NCI-H510A (cell line): ENCODE measurements around the gene GSAP.

Experiments
- DNase-seq: peaks from one replicate; lab custom pipeline; 2025; lab: John Stamatoyannopoulos, UW

Gene GSAP

DNA sequence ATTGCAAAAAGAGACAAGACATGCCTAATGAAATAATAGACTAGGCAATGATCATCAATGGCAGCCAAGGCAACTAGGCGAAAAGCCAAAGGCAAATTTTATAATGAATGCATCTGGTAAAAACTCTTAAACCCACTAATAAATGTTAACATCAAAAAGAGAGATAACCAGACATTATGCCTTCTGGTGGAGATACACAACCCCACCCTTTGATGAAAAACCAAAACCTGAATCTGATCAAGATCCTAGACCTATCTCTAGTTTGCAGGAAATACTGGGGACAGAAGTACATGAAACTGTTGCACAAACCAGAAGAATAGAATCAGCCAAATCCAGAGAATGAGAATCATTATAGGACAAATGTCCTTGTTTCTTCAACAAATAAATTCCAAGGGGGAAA is 22.0 kb upstream of the GSAP start:
- DNase-seq: no peak

DNA sequence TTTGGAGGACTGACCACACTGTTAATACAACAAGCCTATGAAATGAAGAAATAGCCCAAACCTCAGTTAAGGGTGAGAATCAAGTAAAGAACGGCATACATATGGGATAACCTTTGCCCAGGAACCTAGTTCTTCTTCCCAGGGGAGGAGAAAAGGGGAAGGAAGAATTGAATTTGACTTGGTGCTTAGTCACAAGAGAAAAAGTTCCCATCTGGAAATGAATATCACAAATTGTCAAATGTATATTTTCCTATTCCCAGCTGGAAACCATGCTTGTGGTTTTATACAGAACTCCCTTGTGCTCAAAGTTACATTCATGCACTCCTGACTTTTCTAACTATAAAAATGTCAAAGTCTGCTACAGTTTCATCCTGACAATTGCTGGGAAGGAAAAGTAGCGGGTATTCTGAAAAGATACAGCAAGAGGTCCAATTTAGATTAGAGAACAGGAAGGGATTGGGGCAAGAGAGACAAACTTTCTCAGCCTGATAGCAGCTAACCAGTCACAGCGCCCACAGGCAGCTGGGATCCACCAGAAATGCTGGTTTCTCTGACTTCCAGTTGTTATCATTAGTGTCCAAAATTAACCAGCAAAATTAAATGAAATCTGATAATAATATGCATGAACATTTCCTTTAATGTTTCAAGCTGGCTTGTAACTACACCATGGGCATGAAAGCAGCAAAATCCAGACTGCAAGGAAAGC is 18.6 kb upstream of the GSAP start:
- no peak for DNase-seq

- DNase-seq: no peak
These were observed 17.8 kb upstream of the GSAP start for GRCh38 chr7:77433901-77434300.

- DNase-seq: no peak
These were observed 14.8 kb upstream of the GSAP start for GRCh38 chr7:77430927-77431326.

- peak; percentile 18 for DNase-seq
These were observed 12.7 kb upstream of the GSAP start for GRCh38 chr7:77428777-77429231.

GRCh38 chr7:77427996-77428603 is 12.0 kb upstream of the GSAP start:
- DNase-seq: no peak

DNA sequence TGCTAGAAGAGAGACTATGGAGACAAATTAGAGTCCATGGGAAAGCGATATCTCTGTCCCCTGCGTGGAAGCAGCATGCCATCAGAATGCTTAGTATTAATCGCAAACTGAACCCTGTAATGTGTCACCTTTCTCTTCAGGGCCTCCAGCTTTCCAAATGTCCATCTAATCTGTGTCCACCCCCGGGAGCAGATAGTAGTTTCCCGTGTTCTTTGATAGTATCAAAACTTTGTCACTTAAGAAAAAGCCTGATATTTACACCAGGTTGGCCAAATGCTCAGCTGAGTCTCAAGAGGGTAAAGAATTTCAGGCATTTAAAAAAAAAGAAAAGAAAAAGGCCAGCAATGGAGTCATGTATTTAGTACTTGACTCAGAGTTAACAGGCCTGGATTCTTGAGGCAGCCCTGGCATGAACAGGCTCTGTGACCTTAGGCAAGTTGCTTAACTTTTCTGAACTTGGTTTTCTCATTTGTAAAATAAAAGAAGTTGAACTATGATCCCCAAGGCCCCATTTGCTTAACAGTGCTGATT is 10.4 kb upstream of the GSAP start:
- DNase-seq: no peak

GRCh38 chr7:77426052-77426404 is 9.9 kb upstream of the GSAP start:
- DNase-seq: no peak

DNA sequence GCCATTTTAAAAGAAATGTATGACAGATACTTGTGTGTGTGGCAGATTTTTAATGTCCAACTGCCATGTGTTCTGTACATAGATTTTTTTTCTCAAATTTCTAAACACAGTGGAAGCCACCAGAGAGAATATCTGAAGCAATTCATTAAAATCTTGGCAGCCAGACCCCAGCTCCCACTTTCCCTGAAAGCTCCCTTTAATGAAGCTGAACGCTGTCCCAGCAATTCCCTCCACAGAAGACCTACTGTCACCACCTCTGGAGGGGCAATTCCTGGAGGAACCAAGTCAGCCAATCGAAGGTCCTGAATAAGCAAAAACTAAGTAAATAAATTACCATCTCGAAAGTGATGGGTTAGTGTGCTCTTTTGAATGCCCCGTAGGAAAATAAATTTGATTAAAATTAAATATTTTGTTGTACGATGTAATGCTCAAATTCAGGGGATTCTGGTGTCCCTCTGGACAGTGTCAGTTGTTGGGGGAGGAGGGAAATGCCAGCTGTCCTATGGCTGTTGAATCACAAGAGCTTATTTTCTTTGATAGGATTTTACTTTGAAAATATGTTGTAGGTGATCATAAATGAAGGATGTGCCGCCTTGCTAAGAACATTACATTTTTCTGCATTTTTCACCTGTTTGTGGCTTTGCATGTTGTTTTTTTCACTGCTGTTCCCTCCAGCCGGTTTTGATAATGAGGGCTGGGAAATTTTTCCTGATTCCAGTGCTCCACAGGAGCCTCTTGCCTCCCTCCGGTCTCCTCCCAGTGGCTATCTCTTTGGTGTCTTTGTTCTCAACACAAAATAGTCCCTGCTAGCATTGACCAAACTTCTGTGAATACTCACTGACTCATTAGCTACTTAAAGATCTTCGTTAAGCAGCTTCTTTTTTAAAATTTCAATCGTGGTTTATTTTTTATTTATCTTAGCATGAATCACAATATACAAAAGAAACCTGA is 9.2 kb upstream of the GSAP start:
- no peak for DNase-seq

DNA sequence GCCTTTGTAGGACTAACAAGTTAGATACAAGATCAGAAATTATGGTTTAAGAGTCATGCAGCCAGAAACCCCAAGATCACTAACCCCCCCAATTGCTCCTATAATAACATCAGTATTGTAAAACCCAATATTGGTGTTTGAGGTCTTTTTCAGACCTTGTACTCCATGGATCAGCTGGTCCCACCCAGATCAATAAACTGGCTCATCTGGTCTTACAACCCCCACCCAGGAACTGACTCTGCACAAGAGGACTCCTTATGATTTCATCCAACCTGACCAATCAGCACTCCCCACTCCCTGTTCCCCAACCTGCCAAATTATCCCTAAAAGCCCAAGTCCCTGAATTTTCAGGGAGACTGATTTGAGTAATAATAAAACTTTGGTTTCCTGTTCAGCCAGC is 6.4 kb upstream of the GSAP start:
- no peak for DNase-seq

- DNase-seq: no peak
These were observed 5.0 kb upstream of the GSAP start for GRCh38 chr7:77420986-77421672.

DNA sequence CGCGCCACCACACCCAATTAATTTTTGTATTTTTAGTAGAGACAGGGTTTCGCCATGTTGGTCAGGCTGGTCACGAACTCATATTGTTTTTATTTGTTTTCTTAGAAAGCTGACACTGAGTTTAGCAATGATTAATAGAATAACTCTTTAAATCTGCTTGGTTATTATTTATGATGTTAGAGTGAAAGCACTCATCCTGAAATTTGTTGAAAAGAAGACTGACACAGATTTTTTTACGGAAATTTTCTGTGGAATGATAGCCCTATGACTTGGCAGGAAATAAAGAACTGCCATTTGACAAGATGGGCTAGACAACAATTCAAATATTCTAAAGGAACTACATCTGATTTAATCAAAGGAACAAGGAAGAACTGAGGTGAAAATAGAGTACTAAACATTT is 4.3 kb upstream of the GSAP start:
- no peak for DNase-seq

- no peak for DNase-seq
These were observed 3.0 kb upstream of the GSAP start for GRCh38 chr7:77419102-77419501.

- DNase-seq: no peak
These were observed 1.7 kb upstream of the GSAP start for GRCh38 chr7:77417801-77418200.

- DNase-seq: no peak
These were observed 647 bp upstream of the GSAP start for GRCh38 chr7:77416621-77417371.

GRCh38 chr7:77415476-77415822 is 700 bp downstream of the GSAP start:
- no peak for DNase-seq

- DNase-seq: no peak
These were observed 2.2 kb downstream of the GSAP start for GRCh38 chr7:77413861-77414424.

GRCh38 chr7:77413128-77413527 is 3.0 kb downstream of the GSAP start:
- no peak for DNase-seq

- DNase-seq: no peak
These were observed 6.2 kb downstream of the GSAP start for GRCh38 chr7:77409739-77410547.
